Neural cell (in vitro differentiated cells): ENCODE results near the gene PLAC8. TPM values are rescaled to one million over a fixed set of nuclear protein-coding genes. Genes with fewer than 3 reads are reported as not detected.

ENCODE experiments used
- H2AFZ ChIP-seq: fragments of 200-600, 300-800 bp; sonication (generic), shearing (Covaris generic); 2 replicates; pipeline ENCODE4 v1.6.0; 2014; ENCODE audit warnings: low read depth, mild to moderate bottlenecking, antibody characterized with exemption, low read length, moderate library complexity
- H3F3A ChIP-seq: fragments of 200-600 bp; shearing (Covaris generic); 2 replicates; pipeline ENCODE4 v1.6.1; 2016; ENCODE audit warnings: mild to moderate bottlenecking, moderate library complexity, mixed read lengths, antibody characterized with exemption, low read length; ENCODE audit not compliant: insufficient read depth, poor library complexity, severe bottlenecking
- H3K27ac ChIP-seq: fragments of 200-600, 300-800 bp; sonication (generic), shearing (Covaris generic); 2 replicates; pipeline ENCODE4 v1.5.1; 2014; ENCODE audit warnings: mild to moderate bottlenecking, low read length, moderate library complexity
- H3K27me3 ChIP-seq: fragments of 300-800, 200-600 bp; sonication (generic), shearing (Covaris generic); 2 replicates; pipeline ENCODE4 v1.6.0; 2014; ENCODE audit warnings: mild to moderate bottlenecking, low read depth, low read length, moderate library complexity; ENCODE audit not compliant: insufficient read depth
- H3K36me3 ChIP-seq: fragments of 300-800, 200-600 bp; sonication (generic), shearing (Covaris generic); 2 replicates; pipeline ENCODE4 v1.5.1; 2014; ENCODE audit warnings: mild to moderate bottlenecking, antibody characterized with exemption, low read length, moderate library complexity; ENCODE audit not compliant: insufficient read depth
- H3K4me2 ChIP-seq: fragments of 300-800, 200-600 bp; sonication (generic), shearing (Covaris generic); 2 replicates; pipeline ENCODE4 v1.6.0; 2014; ENCODE audit warnings: mild to moderate bottlenecking, low read length
- H3K4me3 ChIP-seq: fragments of 300-800, 200-600 bp; sonication (generic), shearing (Covaris generic); 2 replicates; pipeline ENCODE4 v1.5.1; 2014; ENCODE audit warnings: mild to moderate bottlenecking, low read length, moderate library complexity
- H3K79me2 ChIP-seq: fragments of 200-600 bp; shearing (Covaris generic); replicated peaks from 2 replicates; pipeline ENCODE4 v1.6.0; 2014; ENCODE audit warnings: mild to moderate bottlenecking, low read length, moderate library complexity; ENCODE audit not compliant: insufficient read depth
- H3K9ac ChIP-seq: fragments of 300-800, 200-600 bp; sonication (generic), shearing (Covaris generic); 2 replicates; pipeline ENCODE4 v1.6.1; 2016; ENCODE audit warnings: mild to moderate bottlenecking, low read length, mixed read lengths
- H3K9me2 ChIP-seq: fragments of 200-600 bp; shearing (Covaris generic); 2 replicates; pipeline ENCODE4 v1.6.1; 2016; ENCODE audit warnings: mild to moderate bottlenecking, low read length, mixed read lengths; ENCODE audit not compliant: insufficient read depth
- H3K9me3 ChIP-seq: fragments of 200-600, 300-800 bp; sonication (generic), shearing (Covaris generic); 2 replicates; pipeline ENCODE4 v1.6.1; 2016; ENCODE audit warnings: mild to moderate bottlenecking, mixed run types, low read length, moderate library complexity, mixed read lengths
- H4K20me1 ChIP-seq: fragments of 200-600 bp; shearing (Covaris generic); 2 replicates; pipeline ENCODE4 v1.6.1; 2016; ENCODE audit warnings: mild to moderate bottlenecking, mixed run types; ENCODE audit not compliant: insufficient read depth
- EP300 ChIP-seq: fragments of 450-650 bp; conservative IDR thresholded peaks from 2 replicates; pipeline ENCODE4 v1.6.1; 2014; ENCODE audit warnings: antibody characterized with exemption, mild to moderate bottlenecking, moderate library complexity; ENCODE audit not compliant: poor library complexity, severe bottlenecking
- EZH2 ChIP-seq: fragments of 200-600, 300-800 bp; shearing (Covaris generic), sonication (generic); IDR thresholded peaks from 2 replicates; pipeline ENCODE4 v1.6.1; 2014; ENCODE audit warnings: antibody characterized with exemption, low read length, borderline replicate concordance, mild to moderate bottlenecking; ENCODE audit not compliant: insufficient read depth, poor library complexity, severe bottlenecking
- MXI1 ChIP-seq: fragments of 450-650 bp; conservative IDR thresholded peaks from 2 replicates; pipeline ENCODE4 v1.6.1; 2014; ENCODE audit warnings: antibody characterized with exemption, mild to moderate bottlenecking; ENCODE audit not compliant: poor library complexity, severe bottlenecking
- POLR2AphosphoS5 ChIP-seq: IDR thresholded peaks from 2 replicates; pipeline ENCODE4 v1.6.1; 2012
- RAD21 ChIP-seq: fragments of 450-650 bp; conservative IDR thresholded peaks from 2 replicates; pipeline ENCODE4 v1.6.1; 2014; ENCODE audit warnings: antibody characterized with exemption, mild to moderate bottlenecking, moderate library complexity
- REST ChIP-seq: IDR thresholded peaks from 2 replicates; pipeline ENCODE4 v1.6.1; 2012; ENCODE audit warnings: borderline replicate concordance
- SMC3 ChIP-seq: fragments of 450-650 bp; conservative IDR thresholded peaks from 2 replicates; pipeline ENCODE4 v1.6.1; 2014; ENCODE audit warnings: antibody characterized with exemption, mild to moderate bottlenecking, moderate library complexity; ENCODE audit not compliant: poor library complexity
- TAF1 ChIP-seq: IDR thresholded peaks from 2 replicates; pipeline ENCODE4 v1.6.1; 2012; ENCODE audit warnings: low read depth
- polyA plus RNA-seq: library from polyadenylated mRNA; depleted of rRNA; stranded (reverse); fragments of >200 nt; gene quantifications from 2 replicates; pipeline ENCODE4 v1.2.3, GENCODE V29; 2014
- TF ChIP-seq, protein P1 (sequence below): fragments of 450-650 bp; IDR thresholded peaks from 2 replicates; pipeline ENCODE4 v1.5.1; 2014; ENCODE audit warnings: antibody characterized with exemption, mild to moderate bottlenecking, moderate library complexity; ENCODE audit not compliant: poor library complexity, severe bottlenecking

The PLAC8 gene
- polyA plus RNA-seq, 1 donor from 2014 or later, result not detected

- Histone ChIP-seq H3K79me2 (no peaks in the 10 kb centered on the region), H3K27ac (no peak overlapping the region), H3K27me3 (no peaks in the 10 kb centered on the region), H3K36me3 (no peaks in the 10 kb centered on the region), H3K4me2 (no peak overlapping the region), H3F3A (no peaks in the 10 kb centered on the region), H3K9me3 (no peaks in the 10 kb centered on the region), H2AFZ (no peak overlapping the region), H4K20me1 (no peaks in the 10 kb centered on the region), H3K4me3 (no peak overlapping the region), H3K9me2 (no peaks in the 10 kb centered on the region), H3K9ac (no peak overlapping the region)
- TF ChIP-seq, protein P1, sequence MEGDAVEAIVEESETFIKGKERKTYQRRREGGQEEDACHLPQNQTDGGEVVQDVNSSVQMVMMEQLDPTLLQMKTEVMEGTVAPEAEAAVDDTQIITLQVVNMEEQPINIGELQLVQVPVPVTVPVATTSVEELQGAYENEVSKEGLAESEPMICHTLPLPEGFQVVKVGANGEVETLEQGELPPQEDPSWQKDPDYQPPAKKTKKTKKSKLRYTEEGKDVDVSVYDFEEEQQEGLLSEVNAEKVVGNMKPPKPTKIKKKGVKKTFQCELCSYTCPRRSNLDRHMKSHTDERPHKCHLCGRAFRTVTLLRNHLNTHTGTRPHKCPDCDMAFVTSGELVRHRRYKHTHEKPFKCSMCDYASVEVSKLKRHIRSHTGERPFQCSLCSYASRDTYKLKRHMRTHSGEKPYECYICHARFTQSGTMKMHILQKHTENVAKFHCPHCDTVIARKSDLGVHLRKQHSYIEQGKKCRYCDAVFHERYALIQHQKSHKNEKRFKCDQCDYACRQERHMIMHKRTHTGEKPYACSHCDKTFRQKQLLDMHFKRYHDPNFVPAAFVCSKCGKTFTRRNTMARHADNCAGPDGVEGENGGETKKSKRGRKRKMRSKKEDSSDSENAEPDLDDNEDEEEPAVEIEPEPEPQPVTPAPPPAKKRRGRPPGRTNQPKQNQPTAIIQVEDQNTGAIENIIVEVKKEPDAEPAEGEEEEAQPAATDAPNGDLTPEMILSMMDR, result no peak
- TF ChIP-seq SMC3, result no peak
- no peak for TF ChIP-seq POLR2AphosphoS5
- TF ChIP-seq MXI1, result no peak
- TF ChIP-seq EZH2, result no peak
- no peak for TF ChIP-seq TAF1
- TF ChIP-seq EP300, result no peak
- no peak for TF ChIP-seq RAD21
- no peak for TF ChIP-seq REST
These were observed 25.1 kb upstream of the PLAC8 start for GRCh38 chr4:83139514-83140156.

DNA sequence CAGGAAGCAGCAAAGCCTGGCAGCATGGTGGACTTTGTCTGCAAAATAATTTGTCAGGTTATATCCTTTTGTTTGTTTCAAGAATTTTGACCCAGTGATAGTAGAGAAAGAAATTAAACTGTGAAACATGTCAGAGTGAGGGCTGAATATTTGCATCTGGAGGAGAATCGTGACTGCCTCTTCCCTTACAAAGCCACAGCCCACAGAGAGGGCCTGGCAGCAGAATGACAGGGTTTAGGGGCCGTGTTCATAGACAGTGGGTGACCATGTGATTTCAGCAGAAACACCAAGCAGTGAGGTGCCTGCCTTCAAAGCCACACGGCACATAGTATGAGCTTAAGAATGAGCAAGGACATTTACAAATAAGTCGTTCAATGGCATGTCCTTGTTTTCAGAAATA, 24.4 kb upstream of the PLAC8 start:
- no peak for TF ChIP-seq TAF1
- Histone ChIP-seq H2AFZ (no peak overlapping the region), H3K9me3 (no peaks in the 10 kb centered on the region), H3K4me3 (no peak overlapping the region), H3K27me3 (no peaks in the 10 kb centered on the region), H3K4me2 (no peak overlapping the region), H3K36me3 (no peaks in the 10 kb centered on the region), H3K27ac (no peak overlapping the region), H4K20me1 (no peaks in the 10 kb centered on the region), H3K9ac (no peak overlapping the region), H3F3A (no peaks in the 10 kb centered on the region), H3K79me2 (no peaks in the 10 kb centered on the region), H3K9me2 (no peaks in the 10 kb centered on the region)

DNA sequence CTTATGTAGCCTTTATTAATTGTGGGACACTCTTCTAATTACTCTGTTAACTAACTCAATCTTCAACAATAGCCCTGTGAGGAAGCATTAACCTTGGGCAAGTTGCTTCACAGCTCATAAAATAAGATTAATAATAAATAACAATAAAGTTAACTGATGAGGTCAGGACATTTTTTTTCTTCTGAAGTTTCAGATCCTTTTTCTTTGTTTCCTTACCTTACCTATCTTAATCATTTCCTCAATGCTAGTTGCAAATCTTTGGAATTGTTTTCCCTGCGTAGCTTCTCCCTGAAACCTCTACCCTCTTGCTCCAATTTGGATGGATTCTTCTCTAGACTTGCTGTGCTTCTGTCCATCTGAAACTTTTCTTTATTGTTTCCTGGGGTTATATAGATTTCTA, 17.5 kb upstream of the PLAC8 start:
- no peaks in the 10 kb centered on the region for H3K27me3 ChIP-seq
- H3K27ac ChIP-seq, result no peak overlapping the region
- no peaks in the 10 kb centered on the region for H4K20me1 ChIP-seq
- no peak overlapping the region for H3K4me2 ChIP-seq
- H3K4me3 ChIP-seq, result no peak overlapping the region
- TF ChIP-seq REST (no peak), TAF1 (no peak), EP300 (no peak), MXI1 (no peak), SMC3 (no peak), POLR2AphosphoS5 (no peak), EZH2 (no peak), RAD21 (no peak)
- TF ChIP-seq, protein P1, result no peak
- H3K9me2 ChIP-seq, result no peaks in the 10 kb centered on the region
- no peak overlapping the region for H2AFZ ChIP-seq
- H3F3A ChIP-seq, result no peaks in the 10 kb centered on the region
- no peaks in the 10 kb centered on the region for H3K36me3 ChIP-seq
- no peaks in the 10 kb centered on the region for H3K9me3 ChIP-seq
- no peak overlapping the region for H3K9ac ChIP-seq
- H3K79me2 ChIP-seq, result no peaks in the 10 kb centered on the region
